ENCODE measurements around the gene NUAK2.

DNA sequence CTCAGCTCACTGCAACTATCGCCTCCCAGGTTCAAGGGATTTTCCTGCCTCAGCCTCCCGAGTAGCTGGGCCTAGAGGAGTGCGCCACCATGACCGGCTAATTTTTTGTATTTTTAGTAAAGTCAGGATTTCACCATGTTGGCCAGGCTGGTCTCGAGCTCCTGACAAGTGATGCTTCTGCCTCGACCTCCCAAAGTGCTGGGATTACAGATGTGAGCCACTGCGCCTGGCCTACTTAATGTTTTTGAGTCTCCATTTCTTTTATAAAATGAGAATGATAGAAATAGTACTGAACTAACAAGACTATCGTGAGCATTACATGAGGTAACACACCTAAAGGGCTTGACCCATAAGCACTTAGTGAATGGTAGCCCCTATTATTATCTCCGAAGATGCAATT is 21.4 kb downstream of the NUAK2 start:
- TF ChIP-seq, protein P1, sequence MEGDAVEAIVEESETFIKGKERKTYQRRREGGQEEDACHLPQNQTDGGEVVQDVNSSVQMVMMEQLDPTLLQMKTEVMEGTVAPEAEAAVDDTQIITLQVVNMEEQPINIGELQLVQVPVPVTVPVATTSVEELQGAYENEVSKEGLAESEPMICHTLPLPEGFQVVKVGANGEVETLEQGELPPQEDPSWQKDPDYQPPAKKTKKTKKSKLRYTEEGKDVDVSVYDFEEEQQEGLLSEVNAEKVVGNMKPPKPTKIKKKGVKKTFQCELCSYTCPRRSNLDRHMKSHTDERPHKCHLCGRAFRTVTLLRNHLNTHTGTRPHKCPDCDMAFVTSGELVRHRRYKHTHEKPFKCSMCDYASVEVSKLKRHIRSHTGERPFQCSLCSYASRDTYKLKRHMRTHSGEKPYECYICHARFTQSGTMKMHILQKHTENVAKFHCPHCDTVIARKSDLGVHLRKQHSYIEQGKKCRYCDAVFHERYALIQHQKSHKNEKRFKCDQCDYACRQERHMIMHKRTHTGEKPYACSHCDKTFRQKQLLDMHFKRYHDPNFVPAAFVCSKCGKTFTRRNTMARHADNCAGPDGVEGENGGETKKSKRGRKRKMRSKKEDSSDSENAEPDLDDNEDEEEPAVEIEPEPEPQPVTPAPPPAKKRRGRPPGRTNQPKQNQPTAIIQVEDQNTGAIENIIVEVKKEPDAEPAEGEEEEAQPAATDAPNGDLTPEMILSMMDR (IDR thresholded peaks at IDR 0.05): no peak
- TF ChIP-seq POLR2A (IDR thresholded peaks at IDR 0.05): no peak

Data from stomach (tissue), 4 donors.